ENCODE data around the gene QSOX2.

DNA sequence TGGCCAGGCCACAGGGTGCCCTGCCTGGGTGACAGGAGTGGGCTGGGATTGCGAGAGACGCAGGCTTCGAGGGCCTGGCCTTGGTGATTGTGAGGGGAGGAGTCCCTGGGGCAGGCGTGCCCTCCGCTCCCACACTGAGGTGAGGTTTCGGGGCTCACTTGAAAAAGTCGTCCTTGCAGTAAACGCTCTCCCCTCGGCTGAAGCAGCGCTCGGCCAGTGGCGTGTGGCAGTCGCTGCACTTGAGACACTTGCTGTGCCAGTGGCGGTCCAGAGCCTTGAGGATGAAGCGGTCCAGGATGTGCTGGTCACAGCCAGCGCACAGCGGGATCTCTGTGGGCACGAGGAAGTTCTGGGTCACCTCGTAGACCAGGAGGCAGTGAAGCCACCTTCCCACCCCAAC, 45.2 kb downstream of the QSOX2 start:
- TF ChIP-seq, protein P1, sequence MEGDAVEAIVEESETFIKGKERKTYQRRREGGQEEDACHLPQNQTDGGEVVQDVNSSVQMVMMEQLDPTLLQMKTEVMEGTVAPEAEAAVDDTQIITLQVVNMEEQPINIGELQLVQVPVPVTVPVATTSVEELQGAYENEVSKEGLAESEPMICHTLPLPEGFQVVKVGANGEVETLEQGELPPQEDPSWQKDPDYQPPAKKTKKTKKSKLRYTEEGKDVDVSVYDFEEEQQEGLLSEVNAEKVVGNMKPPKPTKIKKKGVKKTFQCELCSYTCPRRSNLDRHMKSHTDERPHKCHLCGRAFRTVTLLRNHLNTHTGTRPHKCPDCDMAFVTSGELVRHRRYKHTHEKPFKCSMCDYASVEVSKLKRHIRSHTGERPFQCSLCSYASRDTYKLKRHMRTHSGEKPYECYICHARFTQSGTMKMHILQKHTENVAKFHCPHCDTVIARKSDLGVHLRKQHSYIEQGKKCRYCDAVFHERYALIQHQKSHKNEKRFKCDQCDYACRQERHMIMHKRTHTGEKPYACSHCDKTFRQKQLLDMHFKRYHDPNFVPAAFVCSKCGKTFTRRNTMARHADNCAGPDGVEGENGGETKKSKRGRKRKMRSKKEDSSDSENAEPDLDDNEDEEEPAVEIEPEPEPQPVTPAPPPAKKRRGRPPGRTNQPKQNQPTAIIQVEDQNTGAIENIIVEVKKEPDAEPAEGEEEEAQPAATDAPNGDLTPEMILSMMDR (IDR thresholded peaks at IDR 0.05), result no peak
- TF ChIP-seq POLR2A (IDR thresholded peaks at IDR 0.05), result no peak

Data from stomach (tissue), 4 donors.